HCT116 (cell line): ENCODE results near the gene PXN.

Experiments used
- CBX3 ChIP-seq: IDR thresholded peaks from 2 replicates; pipeline ENCODE4 v1.6.1; 2012; ENCODE audit warnings: low read depth
- CTCF ChIP-seq, 3 experiments: fragments of 200-600 bp in 1 of 3; sonication (generic) in 1 of 3; IDR thresholded peaks in 2 of 3; conservative IDR thresholded peaks in 1 of 3; 2 replicates each; pipeline ENCODE4 v1.5.1; 2012 to 2017; ENCODE audit warnings: low read depth in 2 of 3, low read length in 2 of 3, antibody characterized with exemption in 1 of 3, borderline replicate concordance in 1 of 3, control low read depth in 1 of 3, mild to moderate bottlenecking in 1 of 3, mixed read lengths in 1 of 3, mixed run types in 1 of 3, moderate library complexity in 1 of 3; ENCODE audit not compliant: insufficient read depth in 1 of 3
- EGR1 ChIP-seq: IDR thresholded peaks from 2 replicates; pipeline ENCODE4 v1.6.1; 2012; ENCODE audit warnings: low read depth
- EZH2 ChIP-seq: fragments of 200-600 bp; sonication (generic); IDR thresholded peaks from 2 replicates; pipeline ENCODE4 v1.6.1; 2017; ENCODE audit warnings: antibody characterized with exemption, mixed run types
- POLR2A ChIP-seq: IDR thresholded peaks from 2 replicates; pipeline ENCODE4 v1.7.0; 2011; ENCODE audit warnings: borderline replicate concordance; ENCODE audit not compliant: insufficient read depth, insufficient read length; ENCODE audit errors: extremely low read depth
- TF ChIP-seq, protein P1 (sequence below): IDR thresholded peaks from 2 replicates; pipeline ENCODE4 v1.6.1; 2012

DNA sequence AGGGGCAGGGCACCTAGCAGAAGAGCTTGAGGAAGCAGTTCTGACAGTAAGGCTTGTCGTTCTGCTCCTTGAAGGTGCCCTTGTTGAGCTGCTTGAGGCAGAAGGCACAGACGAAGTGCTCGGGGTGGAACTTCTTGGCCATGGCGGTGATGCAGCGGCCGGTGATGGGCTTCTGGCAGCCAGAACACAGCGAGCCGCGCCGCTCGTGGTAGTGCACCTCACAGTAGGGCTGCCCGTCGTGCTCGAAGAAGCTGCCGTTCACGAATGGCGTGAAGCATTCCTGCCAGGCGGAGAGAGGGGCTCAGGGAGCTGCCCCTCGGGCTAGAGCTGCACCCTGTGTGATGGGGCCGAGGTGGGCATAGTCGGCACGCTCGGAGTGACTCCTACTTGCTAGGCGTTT, 53.2 kb downstream of the PXN start:
- TF ChIP-seq CTCF (IDR thresholded peaks at IDR 0.05 in 2 of 3, conservative IDR thresholded peaks at IDR 0.05 in 1 of 3; ENCODE audit: borderline replicate concordance in 1 of 3, insufficient read depth in 1 of 3, low read depth in 2 of 3, low read length in 2 of 3) (no peak), EZH2 (no peak), EGR1 (no peak), CBX3 (no peak), POLR2A (no peak)
- TF ChIP-seq, protein P1, sequence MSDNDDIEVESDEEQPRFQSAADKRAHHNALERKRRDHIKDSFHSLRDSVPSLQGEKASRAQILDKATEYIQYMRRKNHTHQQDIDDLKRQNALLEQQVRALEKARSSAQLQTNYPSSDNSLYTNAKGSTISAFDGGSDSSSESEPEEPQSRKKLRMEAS = no peak
